ENCODE measurements around the gene ACOXL.

The ACOXL gene

DNA sequence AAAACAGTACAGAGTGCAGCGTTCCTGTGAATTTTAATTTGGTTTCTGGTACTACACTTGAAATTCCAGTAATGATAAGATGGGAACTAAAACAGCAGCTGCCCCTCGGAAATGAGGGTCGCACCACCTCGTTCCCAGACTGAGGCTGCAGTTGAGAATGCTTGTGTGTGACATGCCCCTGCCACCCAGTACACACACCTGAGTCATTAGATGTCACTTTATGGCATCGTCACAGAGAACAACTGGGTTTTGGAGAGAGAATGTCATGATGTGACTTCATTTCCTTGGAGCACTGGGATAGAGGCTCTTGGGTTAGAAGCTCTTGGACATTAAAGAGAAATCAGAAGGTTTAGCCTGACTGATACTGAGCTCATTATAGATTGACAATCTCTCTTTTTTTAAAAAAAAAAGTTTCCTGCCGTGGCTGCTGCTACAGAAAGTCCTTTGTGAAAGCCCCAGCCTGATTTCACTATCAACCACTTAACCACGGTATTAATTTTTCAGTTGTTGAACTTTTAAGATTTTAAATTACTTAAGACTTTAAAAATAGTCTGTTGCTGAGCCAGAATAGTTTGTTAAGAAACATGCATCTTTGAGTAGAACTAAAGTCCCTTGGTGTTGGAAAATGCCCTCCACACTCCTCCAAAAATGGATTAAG, 412.9 kb downstream of the ACOXL start:
- no peak for DNase-seq

DNA sequence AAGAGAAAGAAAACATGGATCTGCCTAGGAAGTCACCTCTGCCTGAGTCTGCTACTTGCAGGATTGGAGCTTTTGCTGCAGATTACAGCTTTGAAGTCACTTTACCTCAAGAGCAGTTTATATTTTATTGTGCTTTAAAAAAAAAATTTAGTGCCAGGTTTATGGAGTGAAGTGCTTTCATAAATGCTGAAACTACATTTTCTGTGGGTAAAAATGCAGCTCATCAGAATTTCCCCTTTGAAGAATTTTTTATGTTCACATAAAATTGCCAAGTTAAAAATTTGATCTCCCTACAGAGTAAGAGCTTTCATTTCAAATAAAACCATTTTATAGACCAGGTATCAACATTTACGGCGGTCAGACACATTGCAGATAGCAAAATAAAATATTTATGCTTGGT, 413.6 kb downstream of the ACOXL start:
- DNase-seq, result no peak

DNA sequence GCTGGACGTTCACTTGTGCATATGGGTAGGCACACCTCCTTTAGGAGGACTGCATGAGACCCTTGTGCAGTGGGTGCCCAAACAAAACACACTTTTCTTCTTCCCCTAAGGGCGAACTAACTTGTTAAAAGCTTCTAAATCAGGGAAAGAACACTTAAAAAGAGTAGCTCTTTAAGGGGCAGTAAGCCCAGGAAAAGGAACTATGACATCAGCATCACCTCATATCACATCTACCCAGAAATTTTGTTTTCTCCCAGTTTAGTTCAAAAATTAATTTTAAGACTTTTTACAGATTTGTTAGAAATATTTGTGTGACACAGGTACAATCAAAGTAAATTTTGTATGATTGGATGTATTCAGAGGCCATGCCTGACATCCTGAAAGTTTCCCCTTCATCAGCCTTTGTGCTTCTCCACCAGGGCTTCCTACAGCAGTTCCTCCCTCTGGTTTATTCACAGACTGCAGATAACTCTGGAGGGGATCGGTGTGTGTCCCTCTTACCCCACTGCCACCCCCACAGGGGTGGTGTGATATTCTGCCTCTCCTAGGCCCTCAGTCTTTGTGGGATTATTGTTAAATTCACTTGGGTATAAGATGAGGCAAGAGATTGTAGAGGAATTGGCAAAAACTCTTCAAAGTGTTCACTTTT, 416.0 kb downstream of the ACOXL start:
- DNase-seq, result no peak

DNA sequence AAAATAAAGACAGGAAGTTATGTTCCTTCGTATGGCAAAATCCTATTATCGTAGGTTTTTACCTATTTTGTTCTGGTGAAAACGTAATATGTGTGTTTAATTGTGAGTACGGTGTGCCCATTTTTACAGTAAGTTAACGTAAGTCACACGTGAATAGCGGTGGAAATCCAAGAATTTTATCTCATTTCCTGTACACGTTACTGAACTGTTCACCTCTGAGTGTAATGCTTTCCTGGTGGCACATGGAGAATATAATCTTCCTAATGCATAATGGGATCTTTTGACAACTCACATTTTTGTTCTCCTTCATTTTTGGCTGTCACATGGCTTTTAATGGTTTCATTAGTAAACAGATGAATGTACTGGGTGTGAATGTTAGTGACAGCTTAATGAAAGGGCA, 416.6 kb downstream of the ACOXL start:
- DNase-seq, result no peak

DNA sequence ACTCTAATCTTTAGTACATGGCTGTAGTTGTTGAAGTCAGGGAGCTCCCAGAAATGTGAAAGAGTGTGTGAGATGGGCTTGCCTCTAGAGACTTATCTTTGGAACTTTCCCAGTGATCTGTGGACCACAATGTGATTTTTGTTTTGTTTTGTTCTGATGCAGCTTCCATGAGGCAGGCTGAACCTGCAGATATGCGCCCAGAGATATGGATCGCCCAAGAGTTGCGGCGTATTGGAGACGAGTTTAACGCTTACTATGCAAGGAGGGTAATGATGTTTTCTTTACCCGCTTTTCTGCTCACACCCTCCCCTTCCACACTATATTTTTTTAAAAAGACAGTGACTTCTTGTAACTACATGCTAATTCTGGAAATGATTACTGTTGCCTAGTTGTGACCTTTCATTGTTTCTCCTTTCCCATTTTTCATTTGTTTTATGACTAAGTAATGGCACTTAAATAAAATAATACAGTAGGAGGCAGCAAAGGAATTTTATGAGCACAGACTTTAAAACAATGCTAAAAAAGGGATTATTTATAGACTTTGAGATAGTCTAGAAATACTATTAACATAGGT, 417.6 kb downstream of the ACOXL start:
- no peak for DNase-seq

DNA sequence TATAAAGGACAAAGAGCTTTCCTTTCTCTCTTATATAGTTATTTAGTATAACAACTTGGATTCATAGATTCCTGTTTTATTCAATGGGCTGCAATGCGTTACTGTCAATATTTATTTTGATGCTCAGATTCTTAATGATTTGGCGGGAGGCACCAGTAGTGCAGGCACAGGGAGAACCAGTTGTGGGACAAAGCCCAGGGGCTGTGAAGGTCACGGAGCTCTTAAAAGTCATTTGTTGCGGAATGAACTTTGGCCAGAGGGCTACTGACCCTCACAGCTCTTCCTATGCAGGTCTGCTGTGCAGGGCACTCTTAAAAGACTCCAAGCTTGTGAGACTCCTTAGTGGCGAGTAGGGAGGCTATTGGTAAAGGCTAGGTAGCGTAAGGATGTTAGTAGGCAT, 422.4 kb downstream of the ACOXL start:
- DNase-seq, result no peak

DNA sequence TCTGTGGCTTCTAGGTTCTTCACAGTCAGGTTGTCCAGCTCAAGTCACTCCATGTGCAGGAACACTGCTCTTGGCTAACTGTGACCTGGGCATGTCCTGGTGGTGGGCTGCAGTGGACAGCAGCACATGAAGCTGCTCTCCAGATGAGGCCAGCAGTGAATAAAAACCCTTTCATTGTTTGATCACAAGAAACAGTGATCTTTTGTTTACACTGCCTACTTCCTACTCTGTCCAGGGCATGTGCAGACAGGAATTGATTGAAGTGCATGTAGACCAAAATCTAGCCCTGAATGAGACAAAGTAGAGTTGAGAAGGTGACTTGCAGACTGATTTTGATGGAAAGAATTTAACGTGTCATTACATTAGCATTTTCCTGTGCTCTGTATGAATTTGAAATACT, 423.2 kb downstream of the ACOXL start:
- no peak for DNase-seq

DNA sequence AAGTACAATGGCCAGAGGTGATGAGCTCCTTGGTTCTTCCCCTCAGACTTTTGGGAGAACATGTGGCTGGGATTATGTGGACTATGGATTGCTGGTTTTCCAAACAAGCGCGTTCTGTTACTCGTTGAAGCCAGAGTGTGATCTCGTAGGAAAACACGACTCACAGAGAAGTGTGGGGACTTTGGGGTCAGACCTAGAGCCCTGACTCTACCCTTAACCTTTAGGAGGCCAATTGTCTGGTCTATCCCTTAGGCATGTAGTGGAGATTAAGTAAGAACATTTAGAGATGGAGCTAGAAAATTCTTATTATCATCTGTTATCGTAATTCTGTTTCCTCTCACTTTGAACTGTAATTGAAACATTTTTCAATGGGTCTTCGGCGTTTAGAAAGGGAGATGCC, 424.2 kb downstream of the ACOXL start:
- DNase-seq, result no peak

DNA sequence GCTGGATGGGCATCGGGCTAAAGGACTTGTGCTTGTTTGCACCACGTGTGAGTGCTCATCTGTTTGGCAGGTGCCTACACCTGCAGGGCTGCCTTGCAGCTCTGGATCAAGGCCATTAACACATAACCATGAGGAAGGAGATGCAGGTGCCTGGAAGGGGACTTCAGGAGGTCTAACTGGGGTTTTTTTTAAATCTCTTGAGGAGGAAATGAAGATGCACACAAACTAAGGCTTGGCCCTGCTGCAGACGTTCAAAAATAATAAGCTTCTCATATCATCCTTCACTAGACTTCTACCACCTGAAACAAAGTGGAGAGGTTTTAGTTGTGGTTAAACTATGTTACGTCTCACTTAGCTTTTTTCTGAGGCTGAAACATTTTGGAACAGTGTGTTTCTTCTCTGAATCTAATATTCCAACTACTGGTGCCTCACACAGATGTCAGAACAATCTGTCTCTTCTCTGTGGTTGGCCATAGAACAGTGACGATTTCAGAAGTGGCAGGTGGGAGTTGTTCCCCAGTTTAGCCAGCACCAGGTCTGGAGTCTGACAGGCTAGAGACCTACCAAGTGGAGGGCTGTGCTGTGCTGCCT, 424.8 kb downstream of the ACOXL start:
- no peak for DNase-seq

DNA sequence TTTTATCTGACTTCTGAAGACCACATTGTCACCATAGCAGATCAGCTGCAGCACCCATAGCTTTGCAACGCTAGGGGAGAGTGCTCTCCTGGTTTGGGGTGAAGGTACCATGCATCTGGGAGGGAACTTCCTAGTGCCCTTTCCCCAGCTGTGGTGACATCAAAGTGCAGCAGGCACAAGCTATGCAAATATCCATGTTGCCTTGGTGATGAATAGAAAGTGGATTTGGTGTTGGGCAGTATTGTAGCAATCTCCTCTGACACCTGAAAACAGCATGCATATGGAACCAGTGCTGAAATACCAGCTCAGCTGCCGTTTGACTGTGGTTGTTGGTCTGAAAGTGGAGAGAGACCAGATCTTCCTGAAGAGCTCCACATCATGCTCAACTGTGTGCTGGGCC, 425.4 kb downstream of the ACOXL start:
- DNase-seq, result no peak

DNA sequence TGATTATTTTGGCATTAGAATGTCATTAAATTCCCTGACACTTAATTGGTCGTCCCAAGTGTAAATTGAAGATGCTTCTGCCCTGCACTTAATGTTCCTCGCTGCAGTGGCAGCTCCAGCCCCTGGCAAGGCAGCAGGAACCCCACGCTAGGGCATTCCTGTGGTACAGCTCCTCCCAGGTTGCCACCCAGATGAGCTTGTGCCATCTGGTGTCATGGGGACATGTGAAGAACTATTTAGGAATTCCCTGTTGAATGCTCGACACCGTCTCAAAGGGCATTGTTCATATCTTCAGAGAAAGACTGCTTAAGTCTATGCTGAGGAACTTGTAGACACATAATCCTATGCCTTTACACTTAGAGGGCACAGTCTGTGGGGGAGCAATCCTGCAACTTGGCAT, 427.3 kb downstream of the ACOXL start:
- DNase-seq, result no peak

DNA sequence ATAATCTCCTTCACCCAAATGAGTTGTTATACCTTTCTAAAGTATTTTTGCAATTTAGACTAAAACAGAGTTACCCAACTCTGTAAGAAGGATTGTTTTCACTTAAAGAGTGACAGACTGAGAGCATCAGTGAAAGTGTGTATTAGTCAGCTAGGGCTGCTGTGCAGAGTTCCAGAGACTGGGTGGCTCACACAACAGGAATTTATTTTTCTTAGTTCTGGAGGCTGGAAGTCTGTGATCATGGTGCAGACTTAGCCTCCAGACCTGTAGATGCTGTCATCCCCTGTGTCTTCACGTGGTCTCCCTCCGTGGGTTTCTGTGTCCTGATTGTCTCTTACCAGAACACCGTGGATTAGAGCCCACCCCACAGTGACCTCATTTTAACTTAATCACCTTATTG, 428.4 kb downstream of the ACOXL start:
- no peak for DNase-seq

DNA sequence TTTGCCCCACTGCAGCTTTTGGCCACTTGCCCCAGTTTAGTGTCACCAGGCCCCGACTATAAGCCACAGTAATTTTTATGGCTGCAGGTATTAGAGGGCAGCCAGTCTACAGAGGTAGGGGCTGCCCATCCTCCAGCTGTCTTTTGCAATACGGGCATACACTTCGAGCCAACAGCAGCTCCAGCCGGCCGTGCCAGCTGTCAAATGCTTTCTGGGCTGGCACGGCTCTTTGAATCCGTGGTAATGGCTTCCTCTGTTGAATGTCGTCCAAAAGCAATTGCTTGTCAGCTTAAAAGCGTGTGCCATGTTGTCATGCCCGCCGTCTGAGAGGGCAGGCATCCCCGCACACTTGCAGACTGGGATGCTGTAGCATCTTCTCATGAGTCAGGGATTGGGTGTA, 429.6 kb downstream of the ACOXL start:
- DNase-seq, result no peak

DNA sequence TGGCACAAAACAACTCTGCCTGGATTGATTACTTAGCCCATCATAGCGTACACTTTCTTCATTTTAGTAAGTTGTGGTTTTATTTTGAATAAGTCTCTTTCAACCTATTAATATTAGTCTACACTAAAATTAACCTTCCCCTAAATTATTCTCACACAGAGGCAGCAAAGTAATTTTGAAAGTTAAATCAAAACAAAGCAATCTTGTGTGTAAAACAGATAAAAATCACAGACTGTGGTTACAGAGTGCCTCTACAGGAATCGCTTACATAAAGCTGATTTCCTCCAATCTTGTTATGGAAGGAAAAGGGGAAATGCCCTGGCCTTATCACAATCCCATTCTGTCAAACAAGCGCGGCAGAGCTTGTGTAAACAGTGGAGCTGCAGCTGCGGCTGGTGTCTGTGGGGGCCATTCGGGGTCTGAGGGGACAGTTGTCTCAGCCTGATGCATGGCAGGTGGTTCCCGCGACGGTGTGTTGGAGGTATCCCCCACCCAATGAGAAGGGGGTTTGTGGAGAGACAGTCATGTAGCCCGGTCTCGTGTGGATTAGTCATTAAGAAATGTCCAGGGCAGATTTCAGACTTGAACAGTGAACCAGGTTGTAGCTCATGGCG, 430.5 kb downstream of the ACOXL start:
- DNase-seq, result no peak

DNA sequence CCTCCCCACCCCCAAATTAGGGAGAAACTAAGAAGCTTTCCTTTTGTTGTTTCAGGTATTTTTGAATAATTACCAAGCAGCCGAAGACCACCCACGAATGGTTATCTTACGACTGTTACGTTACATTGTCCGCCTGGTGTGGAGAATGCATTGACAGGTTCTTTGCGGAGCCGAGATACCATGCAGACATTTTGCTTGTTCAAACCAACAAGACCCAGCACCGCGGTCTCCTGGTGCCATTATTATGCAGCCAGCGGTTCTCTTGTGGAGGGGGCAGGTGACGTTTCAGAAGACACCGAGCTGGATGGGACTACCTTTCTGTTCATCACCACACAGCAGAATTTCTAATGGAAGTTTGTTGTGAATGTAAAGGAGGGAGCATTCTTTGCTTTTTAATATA, 431.7 kb downstream of the ACOXL start:
- no peak for DNase-seq

DNA sequence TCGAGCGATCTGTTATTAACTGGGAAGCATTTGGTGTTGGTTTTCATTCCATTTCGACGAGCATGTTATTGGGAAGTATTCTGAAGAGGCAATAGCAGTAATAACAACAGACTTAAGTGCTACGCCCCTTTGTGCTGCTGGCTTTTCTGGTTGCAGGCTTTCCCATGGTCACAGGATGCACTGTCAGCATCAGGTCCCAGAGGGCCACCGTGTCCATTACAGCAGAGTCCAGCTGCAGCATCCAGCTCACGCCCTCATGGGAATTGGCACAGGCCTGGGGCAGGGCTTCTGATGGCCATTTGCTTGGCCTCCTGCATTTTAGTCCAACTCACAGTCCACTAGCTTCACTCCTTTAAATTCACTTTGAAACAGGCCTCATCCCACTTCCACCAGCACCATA, 432.7 kb downstream of the ACOXL start:
- no peak for DNase-seq

DNA sequence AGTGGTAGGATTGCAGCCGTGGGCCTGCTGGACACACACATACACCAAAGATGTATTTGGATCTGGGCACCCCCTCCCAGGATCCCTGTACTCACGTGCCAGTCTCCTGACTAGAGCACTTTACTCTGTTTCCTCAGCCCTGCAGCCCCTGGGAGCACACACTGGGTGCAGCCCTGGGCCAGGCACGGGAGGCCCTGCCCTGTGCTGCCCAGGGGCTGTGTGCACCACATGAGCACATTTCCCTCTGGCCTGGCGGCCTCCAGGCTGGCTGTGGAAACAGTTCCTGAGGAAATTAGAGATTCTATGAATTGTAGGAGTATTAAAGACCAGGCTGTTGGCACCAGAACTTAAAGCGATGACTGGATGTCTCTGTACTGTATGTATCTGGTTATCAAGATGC, 433.7 kb downstream of the ACOXL start:
- no peak for DNase-seq

DNA sequence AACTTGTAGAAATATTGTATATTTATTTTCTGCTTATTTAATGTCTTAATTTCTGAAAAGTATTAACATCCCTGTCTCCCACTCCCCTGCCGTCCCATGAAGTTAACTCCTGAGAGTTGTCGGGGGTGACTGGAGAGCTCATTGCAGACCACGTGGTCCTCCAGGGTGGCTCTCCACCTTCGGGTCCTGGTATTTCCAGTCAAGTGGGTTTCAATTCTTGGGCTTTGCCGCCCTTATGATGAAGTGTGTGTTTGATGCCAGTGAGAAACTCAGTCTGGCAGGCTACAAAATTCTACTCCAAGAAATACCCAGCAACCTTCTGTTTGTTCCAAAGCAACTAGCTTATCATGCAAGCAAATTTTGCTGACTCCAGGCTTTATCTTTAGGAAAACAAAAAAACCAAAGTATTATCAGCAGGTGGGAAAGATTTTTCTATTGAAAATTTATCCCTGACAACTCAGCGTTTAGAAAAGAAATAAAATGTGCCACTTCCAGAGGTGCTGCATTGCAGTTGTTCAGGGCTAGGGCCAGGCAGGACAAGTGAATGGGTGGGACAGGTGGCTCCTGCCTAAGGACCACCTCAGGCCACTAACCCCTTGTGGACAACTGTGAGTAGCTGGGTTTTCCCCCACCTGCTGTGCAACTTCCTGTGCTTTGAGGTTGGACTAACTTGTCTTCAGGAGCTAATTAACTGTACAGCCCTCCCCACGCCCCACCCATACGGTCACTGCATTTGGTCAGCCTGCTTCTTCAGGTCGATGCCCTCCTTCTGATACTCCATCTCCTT, 434.9 kb downstream of the ACOXL start:
- DNase-seq, result no peak

DNA sequence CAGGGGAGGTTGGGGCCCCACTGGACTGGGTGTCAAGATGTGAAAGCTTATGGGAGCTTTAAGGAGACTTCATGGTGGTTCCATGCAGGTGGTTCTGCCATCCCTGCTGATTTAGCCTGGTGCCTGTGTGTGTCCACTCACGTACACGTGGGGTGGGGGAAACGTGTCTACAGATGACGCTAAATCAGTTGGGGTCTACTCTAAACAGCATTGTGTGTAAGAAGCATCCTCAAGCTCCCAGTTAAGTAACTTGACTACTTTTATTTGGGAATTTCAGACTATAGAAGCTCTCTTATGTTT, 435.4 kb downstream of the ACOXL start:
- DNase-seq, result no peak

Measured in activated naive CD4-positive, alpha-beta T cell treated with anti-CD3 and anti-CD28 coated beads, Interleukin-2, amount 50 U/mL, for 16 hours (primary cell).